Activated naive CD4-positive, alpha-beta T cell treated with anti-CD3 and anti-CD28 coated beads, Interleukin-2, amount 50 U/mL, for 24 hours (primary cell): ENCODE data around the gene KLHL14.
"Not testable (repeated sequence)": the region's sequence is repeated elsewhere in the genome, so short reads cannot be mapped to it uniquely, and the experiment has no call there.

Source experiments
- H3K27ac Mint-ChIP-seq: one replicate; pipeline ENCODE4 v1.8.0; 2021; ENCODE audit warnings: mild to moderate bottlenecking, mixed read lengths
- H3K27me3 Mint-ChIP-seq: one replicate; pipeline ENCODE4 v1.8.0; 2021; ENCODE audit warnings: mixed read lengths
- H3K36me3 Mint-ChIP-seq: one replicate; pipeline ENCODE4 v1.8.0; 2021; ENCODE audit warnings: mixed read lengths
- H3K4me1 Mint-ChIP-seq: one replicate; pipeline ENCODE4 v1.8.0; 2021; ENCODE audit warnings: mixed read lengths
- H3K4me3 Mint-ChIP-seq: one replicate; pipeline ENCODE4 v1.8.0; 2021; ENCODE audit warnings: mild to moderate bottlenecking, mixed read lengths
- H3K9me3 Mint-ChIP-seq: one replicate; pipeline ENCODE4 v1.8.0; 2021; ENCODE audit warnings: mixed read lengths

Gene KLHL14

GRCh38 chr18:32772581-32773381 lies at the start of gene KLHL14:
Gene KLHL14 (minus strand): TSS chr18:32773023. CDS start chr18:32770591, 2,432 bp downstream.
- Mint-ChIP-seq H3K27ac (no peak within 1 kb of the TSS), H3K27me3 (peaks cover 33% of the 10 kb centered on the region), H3K4me3 (peak within 1 kb of the TSS; percentile 34), H3K36me3 (no peaks in the 10 kb centered on the region), H3K4me1 (peaks cover 6% of the 10 kb centered on the region), H3K9me3 (no peaks in the 10 kb centered on the region)

GRCh38 chr18:32822197-32822596 lies 49.4 kb upstream of the KLHL14 start:
- Mint-ChIP-seq H3K4me1 (no peaks in the 10 kb centered on the region), H3K27ac (no peak overlapping the region), H3K4me3 (no peak overlapping the region), H3K9me3 (no peaks in the 10 kb centered on the region), H3K36me3 (no peaks in the 10 kb centered on the region), H3K27me3 (no peaks in the 10 kb centered on the region)

GRCh38 chr18:32815881-32816280 lies 43.1 kb upstream of the KLHL14 start:
- no peak overlapping the region for H3K4me3 Mint-ChIP-seq
- H3K4me1 Mint-ChIP-seq: no peaks in the 10 kb centered on the region
- H3K9me3 Mint-ChIP-seq: no peaks in the 10 kb centered on the region
- peaks cover 2% of the 10 kb centered on the region for H3K27me3 Mint-ChIP-seq
- H3K27ac Mint-ChIP-seq: no peak overlapping the region
- H3K36me3 Mint-ChIP-seq: no peaks in the 10 kb centered on the region

- no peaks in the 10 kb centered on the region for H3K36me3 Mint-ChIP-seq
Measured at GRCh38 chr18:32812342-32812741, 39.5 kb upstream of the KLHL14 start.

GRCh38 chr18:32810314-32810713 lies 37.5 kb upstream of the KLHL14 start:
- H3K27ac Mint-ChIP-seq: no peak overlapping the region
- no peaks in the 10 kb centered on the region for H3K9me3 Mint-ChIP-seq
- no peaks in the 10 kb centered on the region for H3K36me3 Mint-ChIP-seq
- no peak overlapping the region for H3K4me3 Mint-ChIP-seq
- no peaks in the 10 kb centered on the region for H3K4me1 Mint-ChIP-seq
- peaks cover 2% of the 10 kb centered on the region for H3K27me3 Mint-ChIP-seq

More at GRCh38 chr18:32812342-32812741, 39.5 kb upstream of the KLHL14 start:
- no peak overlapping the region for H3K27ac Mint-ChIP-seq
- no peaks in the 10 kb centered on the region for H3K4me1 Mint-ChIP-seq
- H3K9me3 Mint-ChIP-seq: no peaks in the 10 kb centered on the region
- H3K4me3 Mint-ChIP-seq: no peak overlapping the region
- peaks cover 2% of the 10 kb centered on the region for H3K27me3 Mint-ChIP-seq

GRCh38 chr18:32805354-32805753 lies 32.5 kb upstream of the KLHL14 start:
- no peak overlapping the region for H3K4me3 Mint-ChIP-seq
- H3K27ac Mint-ChIP-seq: no peak overlapping the region
- no peaks in the 10 kb centered on the region for H3K36me3 Mint-ChIP-seq
- no peaks in the 10 kb centered on the region for H3K4me1 Mint-ChIP-seq
- H3K9me3 Mint-ChIP-seq: no peaks in the 10 kb centered on the region
- peaks cover under 1% of the 10 kb centered on the region for H3K27me3 Mint-ChIP-seq

GRCh38 chr18:32804134-32804888 lies 31.5 kb upstream of the KLHL14 start:
- Mint-ChIP-seq H3K27ac (no peak overlapping the region), H3K36me3 (no peaks in the 10 kb centered on the region), H3K4me1 (no peaks in the 10 kb centered on the region)

GRCh38 chr18:32803568-32803967 lies 30.7 kb upstream of the KLHL14 start:
- Mint-ChIP-seq H3K27ac (no peak overlapping the region), H3K4me1 (no peaks in the 10 kb centered on the region), H3K4me3 (no peak overlapping the region)

More at GRCh38 chr18:32804134-32804888, 31.5 kb upstream of the KLHL14 start:
- peaks cover 2% of the 10 kb centered on the region for H3K27me3 Mint-ChIP-seq
- H3K9me3 Mint-ChIP-seq: no peaks in the 10 kb centered on the region
- no peak overlapping the region for H3K4me3 Mint-ChIP-seq

GRCh38 chr18:32802591-32803451 lies 30.0 kb upstream of the KLHL14 start:
- Mint-ChIP-seq H3K27me3 (peaks cover 2% of the 10 kb centered on the region), H3K4me1 (no peaks in the 10 kb centered on the region), H3K4me3 (no peak overlapping the region), H3K36me3 (no peaks in the 10 kb centered on the region), H3K9me3 (no peaks in the 10 kb centered on the region), H3K27ac (no peak overlapping the region)

More at GRCh38 chr18:32803568-32803967, 30.7 kb upstream of the KLHL14 start:
- Mint-ChIP-seq H3K9me3 (no peaks in the 10 kb centered on the region), H3K27me3 (peaks cover 2% of the 10 kb centered on the region), H3K36me3 (no peaks in the 10 kb centered on the region)

GRCh38 chr18:32801228-32801627 lies 28.4 kb upstream of the KLHL14 start:
- no peak overlapping the region for H3K27ac Mint-ChIP-seq
- no peaks in the 10 kb centered on the region for H3K4me1 Mint-ChIP-seq
- no peaks in the 10 kb centered on the region for H3K36me3 Mint-ChIP-seq
- H3K4me3 Mint-ChIP-seq: no peak overlapping the region
- peaks cover 3% of the 10 kb centered on the region for H3K27me3 Mint-ChIP-seq
- no peaks in the 10 kb centered on the region for H3K9me3 Mint-ChIP-seq

GRCh38 chr18:32798209-32798960 lies 25.6 kb upstream of the KLHL14 start:
- H3K27ac Mint-ChIP-seq: no peak overlapping the region
- no peaks in the 10 kb centered on the region for H3K4me1 Mint-ChIP-seq
- H3K36me3 Mint-ChIP-seq: no peaks in the 10 kb centered on the region
- peaks cover 3% of the 10 kb centered on the region for H3K27me3 Mint-ChIP-seq
- no peaks in the 10 kb centered on the region for H3K9me3 Mint-ChIP-seq
- H3K4me3 Mint-ChIP-seq: no peak overlapping the region

GRCh38 chr18:32794667-32795066 lies 21.8 kb upstream of the KLHL14 start:
- not testable (repeated sequence) for H3K27me3 Mint-ChIP-seq, H3K4me3 Mint-ChIP-seq, H3K4me1 Mint-ChIP-seq, H3K36me3 Mint-ChIP-seq, H3K9me3 Mint-ChIP-seq, H3K27ac Mint-ChIP-seq

- H3K9me3 Mint-ChIP-seq: no peaks in the 10 kb centered on the region
- no peak overlapping the region for H3K27ac Mint-ChIP-seq
- H3K27me3 Mint-ChIP-seq: peaks cover 12% of the 10 kb centered on the region
- no peaks in the 10 kb centered on the region for H3K4me1 Mint-ChIP-seq
- no peaks in the 10 kb centered on the region for H3K36me3 Mint-ChIP-seq
- no peak overlapping the region for H3K4me3 Mint-ChIP-seq
Measured at GRCh38 chr18:32779010-32779409, 6.2 kb upstream of the KLHL14 start.

GRCh38 chr18:32777049-32777448 lies 4.2 kb upstream of the KLHL14 start:
- H3K27ac Mint-ChIP-seq: no peak overlapping the region
- H3K9me3 Mint-ChIP-seq: no peaks in the 10 kb centered on the region
- no peak overlapping the region for H3K4me3 Mint-ChIP-seq
- H3K27me3 Mint-ChIP-seq: peaks cover 23% of the 10 kb centered on the region
- no peaks in the 10 kb centered on the region for H3K4me1 Mint-ChIP-seq
- H3K36me3 Mint-ChIP-seq: no peaks in the 10 kb centered on the region

GRCh38 chr18:32776561-32776960 lies 3.7 kb upstream of the KLHL14 start:
- H3K9me3 Mint-ChIP-seq: no peaks in the 10 kb centered on the region

More at GRCh38 chr18:32776561-32776960, 3.7 kb upstream of the KLHL14 start:
- Mint-ChIP-seq H3K27ac (no peak overlapping the region), H3K27me3 (peaks cover 23% of the 10 kb centered on the region), H3K36me3 (no peaks in the 10 kb centered on the region), H3K4me3 (no peak overlapping the region), H3K4me1 (no peaks in the 10 kb centered on the region)
